Keratinocyte (primary cell): ENCODE data around the gene XIRP2. TPM values are rescaled to one million over a fixed set of nuclear protein-coding genes. Genes with fewer than 3 reads are reported as not detected.

Source experiments
- DNase-seq: peaks from one replicate; pipeline ENCODE4 v3.0.0-alpha.2; 2011; ENCODE audit warnings: low read depth, missing footprints, low spot score
- FAIRE-seq: peaks from 2 replicates; lab custom pipeline; 2011; peaks lifted over from hg19 to GRCh38; lab: Jason Lieb, UNC
- H2AFZ ChIP-seq: 2 replicates; pipeline ENCODE4 v1.6.0; 2012; ENCODE audit warnings: low read length, control low read depth, inconsistent platforms; ENCODE audit not compliant: control insufficient read depth
- H3K27ac ChIP-seq: 2 replicates; pipeline ENCODE4 v1.5.1; 2011; ENCODE audit warnings: low read length; ENCODE audit not compliant: control insufficient read depth, insufficient read depth
- H3K27me3 ChIP-seq: 3 replicates; pipeline ENCODE4 v1.6.0; 2011; ENCODE audit warnings: low read length; ENCODE audit not compliant: control insufficient read depth, insufficient read depth; ENCODE audit errors: extremely low read depth
- H3K36me3 ChIP-seq, 2 experiments: 2 replicates in 1 of 2; 3 replicates in 1 of 2; pipeline ENCODE4 v1.5.1; 2011; ENCODE audit warnings: low read length in 2 of 2, mild to moderate bottlenecking in 1 of 2; ENCODE audit not compliant: control insufficient read depth in 2 of 2, insufficient read depth in 2 of 2; ENCODE audit errors: extremely low read depth in 1 of 2
- H3K4me1 ChIP-seq: 3 replicates; pipeline ENCODE4 v1.5.1; 2011; ENCODE audit warnings: low read length; ENCODE audit not compliant: control insufficient read depth, insufficient read depth; ENCODE audit errors: extremely low read depth
- H3K4me2 ChIP-seq: 3 replicates; pipeline ENCODE4 v1.6.0; 2011; ENCODE audit warnings: low read depth, low read length; ENCODE audit not compliant: control insufficient read depth, insufficient read depth; ENCODE audit errors: extremely low read depth
- H3K4me3 ChIP-seq, 3 experiments: fragments of 200-600 bp in 1 of 3; sonication (generic) in 1 of 3; 2 replicates in 2 of 3; 3 replicates in 1 of 3; pipeline ENCODE4 v1.5.1; 2011 to 2016; ENCODE audit warnings: low read length in 3 of 3, mild to moderate bottlenecking in 3 of 3, control low read depth in 2 of 3, inconsistent platforms in 1 of 3, low read depth in 1 of 3, mixed read lengths in 1 of 3, mixed run types in 1 of 3, moderate library complexity in 1 of 3; ENCODE audit not compliant: control insufficient read depth in 2 of 3, insufficient read depth in 2 of 3; ENCODE audit errors: extremely low read depth in 1 of 3
- H3K79me2 ChIP-seq: 2 replicates; pipeline ENCODE4 v1.6.0; 2012; ENCODE audit warnings: low read length; ENCODE audit not compliant: control insufficient read depth, insufficient read depth
- H3K9ac ChIP-seq: 3 replicates; pipeline ENCODE4 v1.6.0; 2011; ENCODE audit warnings: low read length; ENCODE audit not compliant: control insufficient read depth, insufficient read depth; ENCODE audit errors: extremely low read depth
- H3K9me1 ChIP-seq: 3 replicates; pipeline ENCODE4 v1.6.0; 2011; ENCODE audit warnings: low read length; ENCODE audit not compliant: control insufficient read depth, insufficient read depth; ENCODE audit errors: extremely low read depth
- H3K9me3 ChIP-seq: 2 replicates; pipeline ENCODE4 v1.5.1; 2012; ENCODE audit warnings: low read depth, low read length; ENCODE audit not compliant: control insufficient read depth
- H4K20me1 ChIP-seq: 3 replicates; pipeline ENCODE4 v1.6.0; 2011; ENCODE audit warnings: low read length; ENCODE audit not compliant: control insufficient read depth, insufficient read depth; ENCODE audit errors: extremely low read depth
- CTCF ChIP-seq, 3 experiments: IDR thresholded peaks in 1 of 3; conservative IDR thresholded peaks in 1 of 3; optimal IDR thresholded peaks in 1 of 3; 2 replicates in 2 of 3; 3 replicates in 1 of 3; pipeline versions ENCODE3 to v1.5.1; 2011; ENCODE audit warnings: low read length in 3 of 3, mild to moderate bottlenecking in 3 of 3, moderate library complexity in 2 of 3, control low read depth in 1 of 3, inconsistent platforms in 1 of 3; ENCODE audit not compliant: insufficient read depth in 2 of 3; ENCODE audit errors: extremely low read depth in 1 of 3
- EZH2 ChIP-seq: IDR thresholded peaks from one replicate; pipeline ENCODE4 v1.6.1; 2012; ENCODE audit warnings: inconsistent platforms, mild to moderate bottlenecking, low read length, moderate library complexity
- dilution Hi-C: fragments of 300-500 bp; cut with MboI; formaldehyde crosslinking; loops from one replicate; pipeline ENCODE4 v1.7.0; 2020; ENCODE audit warnings: low sequenced_read_pairs; ENCODE audit not compliant: extremely low pct_ligation_motif_present
- polyA plus RNA-seq, 5 experiments: library from polyadenylated mRNA; depleted of rRNA in 3 of 5; stranded (reverse) in 3 of 5; stranded (forward) in 1 of 5; unstranded in 1 of 5; fragments of >200 nt; gene quantifications; 1 replicate in 1 of 5; 2 replicates in 3 of 5; 3 replicates in 1 of 5; pipeline versions ENCODE4 v1.2.1 to v1.2.3, GENCODE V29; 2011 to 2012; ENCODE audit warnings: missing spikeins in 2 of 5, low read depth in 1 of 5, low replicate concordance in 1 of 5

The XIRP2 gene
- polyA plus RNA-seq, 1 donor (not counting 4 experiments of a cell fraction or from before 2014, with no cell fraction given) = 0.01 TPM

GRCh38 chr2:166958986-166959481, 70.8 kb downstream of the XIRP2 start:
- H3K4me3 ChIP-seq = no peak overlapping the region
- no peak overlapping the region for H2AFZ ChIP-seq
- no peak overlapping the region for H3K9ac ChIP-seq
- H3K36me3 ChIP-seq = no peaks in the 10 kb centered on the region
- no peaks in the 10 kb centered on the region for H4K20me1 ChIP-seq
- TF ChIP-seq CTCF (optimal IDR thresholded peaks at IDR 0.05 in 1 of 3, IDR thresholded peaks at IDR 0.05 in 1 of 3, conservative IDR thresholded peaks at IDR 0.05 in 1 of 3; ENCODE audit: extremely low read depth in 1 of 3, insufficient read depth in 2 of 3, low read length in 3 of 3) (no peak), EZH2 (no peak)
- no peaks in the 10 kb centered on the region for H3K9me3 ChIP-seq
- FAIRE-seq (no peak), DNase-seq (no peak)
- no peak overlapping the region for H3K4me2 ChIP-seq
- H3K4me1 ChIP-seq = no peaks in the 10 kb centered on the region
- H3K27ac ChIP-seq = no peak overlapping the region
- H3K79me2 ChIP-seq = no peaks in the 10 kb centered on the region
- dilution Hi-C loops = no loop called here
- H3K9me1 ChIP-seq = no peaks in the 10 kb centered on the region
- H3K27me3 ChIP-seq = no peaks in the 10 kb centered on the region

- dilution Hi-C loops = no loop called here
- no peak overlapping the region for H3K4me3 ChIP-seq
These were observed 71.3 kb downstream of the XIRP2 start for GRCh38 chr2:166959556-166959955.

More at GRCh38 chr2:166959556-166959955, 71.3 kb downstream of the XIRP2 start:
- H3K9ac ChIP-seq = no peak overlapping the region
- H3K9me3 ChIP-seq = no peaks in the 10 kb centered on the region
- no peaks in the 10 kb centered on the region for H3K79me2 ChIP-seq
- no peak overlapping the region for H3K27ac ChIP-seq
- H3K27me3 ChIP-seq = no peaks in the 10 kb centered on the region
- no peak for FAIRE-seq
- no peaks in the 10 kb centered on the region for H4K20me1 ChIP-seq
- H2AFZ ChIP-seq = no peak overlapping the region
- H3K4me2 ChIP-seq = no peak overlapping the region
- no peaks in the 10 kb centered on the region for H3K4me1 ChIP-seq
- DNase-seq = no peak
- H3K36me3 ChIP-seq = no peaks in the 10 kb centered on the region
- no peaks in the 10 kb centered on the region for H3K9me1 ChIP-seq
- TF ChIP-seq EZH2 (no peak), CTCF (optimal IDR thresholded peaks at IDR 0.05 in 1 of 3, IDR thresholded peaks at IDR 0.05 in 1 of 3, conservative IDR thresholded peaks at IDR 0.05 in 1 of 3; ENCODE audit: extremely low read depth in 1 of 3, insufficient read depth in 2 of 3, low read length in 3 of 3) (no peak)
